Measurements from ENCODE around the gene RPA3. TPM values are rescaled to one million over a fixed set of nuclear protein-coding genes. Genes with fewer than 3 reads are reported as not detected.

Gene RPA3
- total RNA-seq, 2 experiments from 2014 or later, result 32.9 to 36.5 TPM

- H3K36me3 Mint-ChIP-seq (ENCODE audit: low read depth), result no peaks in the 10 kb centered on the region
- Histone ChIP-seq H3K4me1 (ENCODE audit: insufficient read depth, low read length) (peaks cover 11% of the 10 kb centered on the region), H3K27ac (ENCODE audit: low read depth in 1 of 2, low read length in 2 of 2) (peak overlapping the region; percentile 31 to 39), H3K4me3 (ENCODE audit: low read length) (peak overlapping the region; percentile 55), H3K27me3 (ENCODE audit: control insufficient read depth in 1 of 2, insufficient read depth in 2 of 2, low read length in 2 of 2) (no peaks in the 10 kb centered on the region), H3K9me3 (ENCODE audit: control insufficient read depth in 1 of 2, insufficient read depth in 1 of 2, low read length in 2 of 2) (no peaks in the 10 kb centered on the region), H3K36me3 (ENCODE audit: insufficient read depth, low read length) (no peaks in the 10 kb centered on the region)
- peaks cover 51% of the 10 kb centered on the region for H3K4me1 Mint-ChIP-seq (ENCODE audit: low read depth)
- ChIA-PET POLR2A (interaction anchor here (1.3 to 1.9 kb wide), 4 partner anchors 79 to 207 kb away, joined by 4 to 10 read pairs (median 6); partner anchors contain the start of genes GLCCI1 and UMAD1), CTCF (interaction anchor here (0.7 to 2.2 kb wide), 3 partner anchors 22 to 191 kb away, joined by 3 to 9 read pairs (median 7); no protein-coding TSS in a partner anchor)
- TF ChIP-seq CTCF (IDR thresholded peaks at IDR 0.05), result peak; percentile 25
- DNase-seq (peak in 3 of 14 experiments; percentile 62 to 75 (median 73)), ATAC-seq (ENCODE audit: poor library complexity) (peak; percentile 27)
- intact Hi-C loops (cut with DNase I, micrococcal nuclease), result loop anchor here (2.0 to 10.0 kb wide), 8 partner anchors 79 to 664 kb away; partner anchors contain the start of gene UMAD1 (in 1 of the 2)
- H3K9me3 Mint-ChIP-seq, result no peaks in the 10 kb centered on the region
- H3K27ac Mint-ChIP-seq, result peak overlapping the region; percentile 99
- no peaks in the 10 kb centered on the region for H3K27me3 Mint-ChIP-seq
- H3K4me3 Mint-ChIP-seq, result peak overlapping the region; percentile 94
These were observed 43.0 kb upstream of the RPA3 start for GRCh38 chr7:7761340-7761973.

- ChIA-PET CTCF (interaction anchor here (1.0 kb wide), 1 partner anchor 77 kb away, joined by 3 read pairs; no protein-coding TSS in a partner anchor), POLR2A (interaction anchor here (1.6 kb wide), 1 partner anchor 117 kb away, joined by 10 read pairs; the partner anchor contains the start of gene UMAD1)
- H3K4me3 ChIP-seq (ENCODE audit: low read length), result no peak overlapping the region
- no peaks in the 10 kb centered on the region for H3K9me3 ChIP-seq (ENCODE audit: control insufficient read depth in 1 of 2, insufficient read depth in 1 of 2, low read length in 2 of 2)
- H3K36me3 Mint-ChIP-seq (ENCODE audit: low read depth), result no peaks in the 10 kb centered on the region
- no peak overlapping the region for H3K4me3 Mint-ChIP-seq
- intact Hi-C loops (cut with DNase I, micrococcal nuclease), result no loop called here
- no peaks in the 10 kb centered on the region for H3K27me3 Mint-ChIP-seq
- no peak for DNase-seq
- no peak for ATAC-seq (ENCODE audit: poor library complexity)
- H3K27ac Mint-ChIP-seq, result no peak overlapping the region
- H3K9me3 Mint-ChIP-seq, result no peaks in the 10 kb centered on the region
- no peaks in the 10 kb centered on the region for H3K27me3 ChIP-seq (ENCODE audit: control insufficient read depth in 1 of 2, insufficient read depth in 2 of 2, low read length in 2 of 2)
- peaks cover 4% of the 10 kb centered on the region for H3K4me1 ChIP-seq (ENCODE audit: insufficient read depth, low read length)
- H3K27ac ChIP-seq (ENCODE audit: low read depth in 1 of 2, low read length in 2 of 2), result no peak overlapping the region
- peaks cover 24% of the 10 kb centered on the region for H3K4me1 Mint-ChIP-seq (ENCODE audit: low read depth)
- TF ChIP-seq CTCF (IDR thresholded peaks at IDR 0.05), result no peak
- no peaks in the 10 kb centered on the region for H3K36me3 ChIP-seq (ENCODE audit: insufficient read depth, low read length)
These were observed 39.2 kb upstream of the RPA3 start for GRCh38 chr7:7757576-7757975.

- no peaks in the 10 kb centered on the region for H3K9me3 ChIP-seq (ENCODE audit: control insufficient read depth in 1 of 2, insufficient read depth in 1 of 2, low read length in 2 of 2)
- H3K4me3 ChIP-seq (ENCODE audit: low read length), result no peak overlapping the region
- Mint-ChIP-seq H3K4me1 (ENCODE audit: low read depth) (peaks cover 14% of the 10 kb centered on the region), H3K27me3 (no peaks in the 10 kb centered on the region), H3K9me3 (no peaks in the 10 kb centered on the region), H3K36me3 (ENCODE audit: low read depth) (no peaks in the 10 kb centered on the region), H3K27ac (no peak overlapping the region), H3K4me3 (no peak overlapping the region)
- ChIA-PET CTCF (interaction anchor here (1.0 kb wide), 1 partner anchor 8 kb away, joined by 4 read pairs; no protein-coding TSS in a partner anchor), POLR2A (no interaction called here)
- DNase-seq, result no peak
- no peak for ATAC-seq (ENCODE audit: poor library complexity)
- H3K27ac ChIP-seq (ENCODE audit: low read depth in 1 of 2, low read length in 2 of 2), result no peak overlapping the region
- H3K4me1 ChIP-seq (ENCODE audit: insufficient read depth, low read length), result peaks cover 4% of the 10 kb centered on the region
- TF ChIP-seq CTCF (IDR thresholded peaks at IDR 0.05), result no peak
- no peaks in the 10 kb centered on the region for H3K36me3 ChIP-seq (ENCODE audit: insufficient read depth, low read length)
- intact Hi-C loops (cut with DNase I, micrococcal nuclease), result no loop called here
- no peaks in the 10 kb centered on the region for H3K27me3 ChIP-seq (ENCODE audit: control insufficient read depth in 1 of 2, insufficient read depth in 2 of 2, low read length in 2 of 2)
These were observed 38.2 kb upstream of the RPA3 start for GRCh38 chr7:7756577-7756976.

Data from CD4-positive, alpha-beta T cell (primary cell).